Spleen (tissue), 11 donors: ENCODE data around the gene CDK10. TPM values are rescaled to one million over a fixed set of nuclear protein-coding genes. Genes with fewer than 3 reads are reported as not detected.

Source experiments
- DNase-seq: peaks from one replicate; pipeline ENCODE4 v3.0.0-alpha.2; 2020
- H3K27ac ChIP-seq, 8 donors: fragments of 200-600 bp; sonication (generic) in 7 of 8; 1 replicate in 4 of 8; 2 replicates in 4 of 8; pipeline versions ENCODE4 v1.5.0 to v1.8.0; 2016 to 2021; ENCODE audit warnings: inconsistent platforms in 4 of 8, mild to moderate bottlenecking in 4 of 8, moderate library complexity in 1 of 8
- H3K27me3 ChIP-seq, 7 donors: fragments of 200-600 bp; sonication (generic) in 6 of 7; replicated peaks in 1 of 7; 1 replicate in 4 of 7; 2 replicates in 3 of 7; pipeline versions ENCODE4 v1.5.0 to v1.8.0; 2016 to 2021; ENCODE audit warnings: inconsistent platforms in 3 of 7, mild to moderate bottlenecking in 1 of 7
- H3K36me3 ChIP-seq, 6 donors: fragments of 200-600 bp; sonication (generic) in 5 of 6; 1 replicate in 4 of 6; 2 replicates in 2 of 6; pipeline versions ENCODE4 v1.5.0 to v1.8.0; 2016 to 2021; ENCODE audit warnings: inconsistent platforms in 2 of 6
- H3K4me1 ChIP-seq, 6 donors: fragments of 200-600 bp; sonication (generic) in 5 of 6; 1 replicate in 3 of 6; 2 replicates in 3 of 6; pipeline versions ENCODE4 v1.5.0 to v1.8.0; 2016 to 2021; ENCODE audit warnings: inconsistent platforms in 3 of 6
- H3K4me3 ChIP-seq, 8 donors: fragments of 200-600 bp; sonication (generic) in 7 of 8; 1 replicate in 4 of 8; 2 replicates in 4 of 8; pipeline versions ENCODE4 v1.5.0 to v1.8.0; 2016 to 2021; ENCODE audit warnings: inconsistent platforms in 4 of 8, mild to moderate bottlenecking in 4 of 8, moderate library complexity in 2 of 8
- H3K9me3 ChIP-seq, 8 donors: fragments of 200-600 bp; sonication (generic) in 7 of 8; 1 replicate in 4 of 8; 2 replicates in 4 of 8; pipeline versions ENCODE4 v1.5.0 to v1.8.0; 2016 to 2021; ENCODE audit warnings: inconsistent platforms in 4 of 8
- CTCF ChIP-seq, 11 experiments: fragments of 200-600 bp in 7 of 11; fragments of 450-650 bp in 4 of 11; sonication (generic) in 4 of 11; IDR thresholded peaks in 8 of 11; conservative IDR thresholded peaks in 3 of 11; 1 replicate in 7 of 11; 2 replicates in 4 of 11; pipeline versions ENCODE4 v1.4.0 to v1.8.0; 2016 to 2021; ENCODE audit warnings: antibody characterized with exemption in 11 of 11, inconsistent platforms in 4 of 11, mild to moderate bottlenecking in 1 of 11
- POLR2A ChIP-seq, 3 donors: fragments of 450-650 bp; IDR thresholded peaks; one replicate each; pipeline ENCODE4 v1.5.1; 2017; ENCODE audit warnings: antibody characterized with exemption in 3 of 3, mild to moderate bottlenecking in 1 of 3
- POLR2AphosphoS5 ChIP-seq, 3 donors: sonication (generic); formaldehyde crosslinking; IDR thresholded peaks; one replicate each; pipeline ENCODE4 v1.5.1; 2017; ENCODE audit warnings: antibody characterized with exemption in 3 of 3
- WGBS, 5 donors: extraction: QIAGEN DNeasy Blood & Tissue Kit in 3 of 5; methylation state at CpG; one replicate each; pipeline versions ENCODE4 v1.1.5 to v1.1.7; 2013 to 2018; 5-methylcytosine and 5-hydroxymethylcytosine counted together
- intact Hi-C: fragments of 100-400 bp; cut with DNase I; formaldehyde crosslinking; loops from one replicate; pipeline ENCODE4 v1.15.0; 2023; ENCODE audit warnings: low total_unique reads
- polyA plus RNA-seq, 3 donors: library from polyadenylated mRNA; stranded (reverse); fragments of 200-250 nt; gene quantifications; one replicate each; pipeline ENCODE4 v1.2.1, GENCODE V29; 2013
- total RNA-seq, 7 donors: library from RNA; depleted of rRNA in 3 of 7; stranded (reverse); fragments of >200 nt in 3 of 7; fragmentation: NEBNext Ultra II Directional in 4 of 7; extraction: Animal tissue kit (Norgen Biotek cat#: 25700) in 4 of 7; gene quantifications; one replicate each; pipeline versions ENCODE4 v1.1.0 to v1.2.1, GENCODE V29; 2016 to 2021
- donor health status: healthy with polysubstance abuse.
- donor health status: DM: no; HTN: no; CAD: no; lungs with moderate emphysema.
- donor health status: DM: no; HTN: no; CAD: no.
- donor health status: Bipolar disorder and iron deficiency.
- donor health status: healthy.
- donor health status: DM: no; HTN: no; CAD: no.
- donor health status: DM: yes; HTN: yes; CAD: no.

CDK10 gene
- total and polyA plus RNA-seq, 10 donors: 47.6 to 201 (median 78.6) TPM

- intact Hi-C loops: loop anchor here (10.0 kb wide), 1 partner anchor 71 kb away; the partner anchor contains the start of gene CPNE7
- no peak for DNase-seq
- peaks cover 0 to 70% (median 53%) of the 10 kb centered on the region in 6 donors for H3K36me3 ChIP-seq
These were observed 40.2 kb upstream of the CDK10 start for GRCh38 chr16:89646270-89646669.

GRCh38 chr16:89646906-89647305, 39.6 kb upstream of the CDK10 start:
- H3K9me3 ChIP-seq: no peaks in the 10 kb centered on the region
- no peaks in the 10 kb centered on the region for H3K27me3 ChIP-seq
- WGBS, 5 donors: 89 to 94% (median 92%) methylated on average over 8 to 12 of the region's 12 CpGs
- peaks cover 0 to 6% (median 0%) of the 10 kb centered on the region in 6 donors for H3K4me1 ChIP-seq
- DNase-seq: no peak
- H3K27ac ChIP-seq: no peak overlapping the region
- intact Hi-C loops: loop anchor here (10.0 kb wide), 1 partner anchor 72 kb away; the partner anchor contains the start of gene CPNE7
- peaks cover 0 to 76% (median 60%) of the 10 kb centered on the region in 6 donors for H3K36me3 ChIP-seq
- H3K4me3 ChIP-seq: no peak overlapping the region
- no peak for TF ChIP-seq CTCF (IDR thresholded peaks at IDR 0.05 in 8 of 11, conservative IDR thresholded peaks at IDR 0.05 in 3 of 11)
- no peak for TF ChIP-seq POLR2AphosphoS5 (IDR thresholded peaks at IDR 0.05)
- no peak for TF ChIP-seq POLR2A (IDR thresholded peaks at IDR 0.05)

More at GRCh38 chr16:89646270-89646669, 40.2 kb upstream of the CDK10 start:
- no peaks in the 10 kb centered on the region for H3K27me3 ChIP-seq
- H3K27ac ChIP-seq: no peak overlapping the region
- H3K4me1 ChIP-seq: peaks cover 0 to 7% (median 2%) of the 10 kb centered on the region in 6 donors
- 93 to 97% (median 95%) methylated on average over 17 to 22 of the region's 22 CpGs for WGBS, 5 donors
- no peaks in the 10 kb centered on the region for H3K9me3 ChIP-seq
- no peak overlapping the region for H3K4me3 ChIP-seq
- TF ChIP-seq POLR2AphosphoS5 (IDR thresholded peaks at IDR 0.05) (peak in 1 of 3 donors; percentile 31), POLR2A (IDR thresholded peaks at IDR 0.05) (no peak), CTCF (IDR thresholded peaks at IDR 0.05 in 8 of 11, conservative IDR thresholded peaks at IDR 0.05 in 3 of 11) (no peak)

- WGBS, 5 donors: 88 to 96% (median 93%) methylated on average over 11 to 15 of the region's 15 CpGs
- Histone ChIP-seq H3K4me3 (no peak overlapping the region), H3K9me3 (no peaks in the 10 kb centered on the region), H3K36me3 (peaks cover 0 to 73% (median 42%) of the 10 kb centered on the region in 6 donors), H3K4me1 (peaks cover 5 to 37% (median 21%) of the 10 kb centered on the region in 6 donors), H3K27me3 (no peaks in the 10 kb centered on the region), H3K27ac (no peak overlapping the region)
- DNase-seq: no peak
- no peak for TF ChIP-seq POLR2AphosphoS5 (IDR thresholded peaks at IDR 0.05)
- TF ChIP-seq POLR2A (IDR thresholded peaks at IDR 0.05): no peak
- TF ChIP-seq CTCF (IDR thresholded peaks at IDR 0.05 in 8 of 11, conservative IDR thresholded peaks at IDR 0.05 in 3 of 11): no peak
- intact Hi-C loops: no loop called here
These were observed 34.9 kb upstream of the CDK10 start for GRCh38 chr16:89651584-89651983.

GRCh38 chr16:89653656-89654295, 32.7 kb upstream of the CDK10 start:
- no peaks in the 10 kb centered on the region for H3K9me3 ChIP-seq
- WGBS, 5 donors: 86 to 91% (median 90%) methylated on average over 10 of the region's 10 CpGs
- no peak for DNase-seq
- peaks cover 13 to 52% (median 34%) of the 10 kb centered on the region in 6 donors for H3K4me1 ChIP-seq
- intact Hi-C loops: no loop called here
- H3K27ac ChIP-seq: no peak overlapping the region
- no peaks in the 10 kb centered on the region for H3K27me3 ChIP-seq
- peaks cover 0 to 57% (median 30%) of the 10 kb centered on the region in 6 donors for H3K36me3 ChIP-seq
- TF ChIP-seq POLR2A (IDR thresholded peaks at IDR 0.05) (no peak), POLR2AphosphoS5 (IDR thresholded peaks at IDR 0.05) (no peak), CTCF (IDR thresholded peaks at IDR 0.05 in 8 of 11, conservative IDR thresholded peaks at IDR 0.05 in 3 of 11) (no peak)
- no peak overlapping the region for H3K4me3 ChIP-seq
